Measurements from ENCODE around the gene PPP2R2C.

Gene PPP2R2C

DNA sequence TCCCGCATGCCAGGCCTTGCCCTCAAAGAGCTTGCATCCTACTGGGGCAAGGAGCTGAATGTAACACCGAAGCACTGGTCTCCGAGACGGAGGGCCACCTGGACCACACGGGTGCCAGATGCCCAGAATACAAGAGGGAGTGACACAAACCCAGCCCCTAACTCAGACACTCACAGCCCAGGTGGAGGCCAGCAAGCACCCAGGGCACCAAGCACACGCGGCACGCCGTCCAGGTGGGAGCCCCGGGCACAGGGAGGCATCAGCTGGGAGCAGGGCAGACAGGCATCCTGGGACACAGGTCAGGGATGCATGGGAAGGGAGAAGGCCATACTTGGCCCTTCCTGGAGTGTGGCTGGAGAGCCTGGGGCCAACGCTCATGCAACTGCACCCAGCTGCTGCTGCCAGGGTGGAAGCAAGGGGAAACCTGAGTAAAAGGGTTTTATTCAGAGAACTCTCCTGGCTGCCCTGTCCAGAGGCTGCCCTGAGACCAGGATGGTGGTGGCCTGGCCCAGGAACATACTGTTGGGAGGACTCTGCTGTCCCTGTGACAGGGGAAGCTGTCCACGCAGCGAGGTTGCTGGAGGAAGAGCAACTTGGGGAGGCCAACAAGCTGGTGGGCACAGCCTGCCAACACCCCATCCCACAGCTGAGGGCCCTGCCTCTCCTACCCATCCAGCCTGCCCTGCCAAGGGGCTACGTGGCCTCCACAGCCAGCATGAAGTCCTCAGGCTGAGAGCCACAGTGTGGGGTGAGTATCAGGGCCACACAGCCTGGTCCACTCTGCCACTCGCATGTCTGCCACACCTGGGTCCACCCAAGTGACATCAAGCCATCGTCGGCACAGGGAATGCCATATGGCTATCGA lies 22.2 kb upstream of the PPP2R2C start:
- DNase-seq (ENCODE audit: low read depth, low spot score): no peak

GRCh38 chr4:6493658-6494304 lies 21.4 kb upstream of the PPP2R2C start:
- no peak for DNase-seq (ENCODE audit: low read depth, low spot score)

DNA sequence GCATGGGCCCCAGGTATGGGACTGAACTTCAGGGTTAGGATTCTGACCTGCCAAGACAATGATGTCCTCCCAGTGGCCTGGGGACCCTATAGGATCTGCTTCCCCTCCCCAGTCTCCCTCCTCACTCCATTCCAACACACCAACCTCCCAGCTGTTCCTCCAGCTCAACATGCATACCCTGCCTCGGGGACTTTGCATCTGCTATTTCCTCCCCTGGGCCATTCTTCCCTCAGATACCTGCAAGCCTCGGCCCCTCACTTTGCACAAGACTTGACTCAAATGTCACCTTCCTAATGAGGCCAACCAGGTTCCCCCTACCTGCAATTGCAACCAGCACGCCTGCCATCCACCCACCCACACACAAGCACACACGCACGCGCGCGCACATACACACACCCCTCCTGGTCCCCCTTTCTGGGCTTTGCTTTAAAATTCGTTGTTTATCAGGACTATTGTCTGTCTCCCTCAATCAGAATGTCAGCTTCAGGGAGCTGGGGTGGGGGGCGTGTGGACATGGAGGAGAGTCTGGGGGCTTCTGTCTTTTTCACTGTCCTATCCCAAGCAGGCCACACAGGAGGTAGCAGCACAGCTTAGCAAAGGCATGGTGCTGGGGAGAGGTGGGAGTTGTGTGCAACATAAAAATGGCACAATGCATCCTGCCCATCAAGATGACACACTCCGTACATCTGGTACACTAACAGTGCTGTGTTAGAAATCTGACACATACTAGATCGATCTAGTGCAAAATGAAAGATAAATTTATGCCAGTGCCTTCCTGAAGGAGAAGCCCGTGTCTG lies 20.6 kb upstream of the PPP2R2C start:
- no peak for DNase-seq (ENCODE audit: low read depth, low spot score)

- no peak for DNase-seq (ENCODE audit: low read depth, low spot score)
These were observed 19.7 kb upstream of the PPP2R2C start for GRCh38 chr4:6492027-6492590.

DNA sequence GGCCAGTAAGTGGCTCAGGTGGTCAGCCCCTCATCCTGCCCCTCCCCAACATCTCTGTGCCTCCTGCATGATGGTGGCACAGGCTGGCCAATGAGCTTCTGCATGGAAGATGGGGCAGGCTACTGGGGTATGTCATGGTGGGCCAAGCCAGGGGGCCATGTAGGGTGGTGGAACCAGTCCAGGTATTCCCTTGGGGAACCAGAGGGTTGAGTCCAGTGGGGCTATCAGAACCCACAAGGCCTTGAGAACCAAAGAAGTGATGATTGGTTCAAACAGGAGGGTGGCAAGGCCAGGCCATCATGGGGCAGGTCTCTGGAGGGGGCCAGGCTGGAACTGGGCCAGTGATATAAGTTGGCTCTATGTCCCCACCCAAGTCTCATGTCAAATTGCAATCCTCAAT lies 18.8 kb upstream of the PPP2R2C start:
- DNase-seq (ENCODE audit: low read depth, low spot score): no peak

DNA sequence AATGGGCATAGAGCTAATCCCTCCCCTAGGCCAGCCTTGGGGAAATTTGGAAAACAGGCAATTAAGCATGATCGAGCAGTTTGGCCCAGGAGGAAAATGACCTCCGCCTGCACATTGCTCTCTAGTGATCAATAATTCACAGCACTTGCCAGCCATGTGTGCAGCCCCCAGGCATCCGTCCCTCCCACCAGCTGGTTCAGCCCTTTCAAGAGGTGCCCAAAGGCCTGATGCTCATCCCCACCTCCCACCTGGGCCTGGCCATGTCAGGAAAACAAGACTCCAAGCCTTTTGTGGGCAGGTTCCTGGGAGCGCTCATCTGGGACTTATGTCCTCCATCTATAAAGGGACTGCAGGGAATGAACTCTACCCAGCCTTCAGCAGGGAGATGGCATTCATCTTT lies 17.5 kb upstream of the PPP2R2C start:
- no peak for DNase-seq (ENCODE audit: low read depth, low spot score)

DNA sequence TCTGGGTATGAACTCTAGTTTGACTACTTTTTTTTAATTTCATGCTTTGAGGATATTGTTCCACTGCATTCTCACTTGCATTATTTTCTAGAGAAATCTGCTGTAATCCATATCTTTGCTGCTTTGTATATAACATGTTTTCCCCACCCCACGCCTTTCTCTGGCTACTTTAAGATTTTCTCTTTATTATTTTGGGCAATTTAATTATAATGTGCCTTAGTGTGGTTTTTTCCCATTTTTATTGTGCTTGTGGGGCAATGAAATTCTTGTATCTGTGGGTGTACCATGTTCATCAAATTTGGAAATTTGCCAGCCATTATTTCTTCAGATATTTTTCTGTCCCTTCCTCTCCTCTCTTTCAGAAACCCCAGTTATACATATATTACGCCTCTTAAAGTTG lies 15.1 kb upstream of the PPP2R2C start:
- no peak for DNase-seq (ENCODE audit: low read depth, low spot score)

- DNase-seq (ENCODE audit: low read depth, low spot score): no peak
These were observed 8.2 kb upstream of the PPP2R2C start for GRCh38 chr4:6480534-6481088.

DNA sequence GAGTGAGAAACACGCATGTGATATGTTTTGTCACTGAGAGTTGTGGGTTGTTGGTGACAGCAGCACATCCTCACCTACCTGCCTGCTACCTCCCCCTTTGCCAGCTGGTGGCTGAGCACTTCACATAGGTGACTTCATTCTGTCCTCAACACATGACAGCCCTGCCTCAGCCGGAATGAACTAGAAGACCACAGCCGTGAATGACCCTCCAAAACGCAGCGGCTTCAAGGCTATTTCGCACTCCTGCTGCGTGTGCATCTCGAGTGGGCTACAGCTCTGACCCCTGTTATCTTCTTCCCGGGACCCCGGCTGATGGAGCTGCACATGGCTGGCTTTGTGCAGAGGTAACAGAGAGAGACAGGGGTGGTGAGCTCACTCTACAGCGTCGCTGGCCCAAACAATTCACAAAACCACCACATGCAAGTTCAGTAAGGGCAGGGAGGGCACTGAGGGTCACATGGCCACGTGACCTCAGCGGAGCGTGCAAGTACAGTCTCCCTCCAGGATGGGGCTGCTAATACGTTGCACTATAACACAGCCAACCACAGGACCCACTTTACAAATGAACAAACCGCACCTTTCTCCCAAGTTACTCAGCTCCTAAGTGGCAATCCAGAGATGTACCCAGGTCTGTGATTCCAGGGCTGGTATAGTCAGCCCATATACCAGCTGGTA lies 6.3 kb upstream of the PPP2R2C start:
- DNase-seq (ENCODE audit: low read depth, low spot score): no peak

- no peak for DNase-seq (ENCODE audit: low read depth, low spot score)
These were observed 4.5 kb upstream of the PPP2R2C start for GRCh38 chr4:6476893-6477292.

- DNase-seq (ENCODE audit: low read depth, low spot score): no peak
These were observed 3.1 kb upstream of the PPP2R2C start for GRCh38 chr4:6475492-6476020.

GRCh38 chr4:6474705-6475457 lies 2.5 kb upstream of the PPP2R2C start:
- DNase-seq (ENCODE audit: low read depth, low spot score): no peak

DNA sequence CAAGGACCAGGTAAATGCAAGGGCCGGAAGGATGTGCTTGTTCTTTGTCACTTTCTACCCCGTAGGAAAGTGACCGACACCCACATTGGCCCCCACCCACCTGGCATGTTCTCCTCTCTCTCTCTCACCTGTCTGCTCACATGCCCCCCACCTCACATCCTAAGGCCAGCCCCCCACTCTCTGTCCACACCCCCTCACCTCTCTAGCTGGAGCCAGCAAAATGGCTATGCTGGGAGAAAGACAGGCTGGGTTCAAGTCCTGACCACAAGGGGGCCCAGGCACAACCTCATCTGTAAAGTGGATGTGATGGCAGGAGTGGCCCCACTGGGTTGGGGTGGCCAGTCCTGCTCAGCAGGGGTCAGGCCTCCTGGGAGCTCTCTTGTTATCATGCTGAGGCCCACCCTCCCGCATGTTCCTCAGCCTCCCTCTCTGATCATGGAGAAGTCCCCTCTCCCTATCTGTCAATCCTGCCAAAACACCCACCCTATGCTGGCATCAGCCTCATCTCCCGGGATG lies 1.7 kb upstream of the PPP2R2C start:
- DNase-seq (ENCODE audit: low read depth, low spot score): no peak

DNA sequence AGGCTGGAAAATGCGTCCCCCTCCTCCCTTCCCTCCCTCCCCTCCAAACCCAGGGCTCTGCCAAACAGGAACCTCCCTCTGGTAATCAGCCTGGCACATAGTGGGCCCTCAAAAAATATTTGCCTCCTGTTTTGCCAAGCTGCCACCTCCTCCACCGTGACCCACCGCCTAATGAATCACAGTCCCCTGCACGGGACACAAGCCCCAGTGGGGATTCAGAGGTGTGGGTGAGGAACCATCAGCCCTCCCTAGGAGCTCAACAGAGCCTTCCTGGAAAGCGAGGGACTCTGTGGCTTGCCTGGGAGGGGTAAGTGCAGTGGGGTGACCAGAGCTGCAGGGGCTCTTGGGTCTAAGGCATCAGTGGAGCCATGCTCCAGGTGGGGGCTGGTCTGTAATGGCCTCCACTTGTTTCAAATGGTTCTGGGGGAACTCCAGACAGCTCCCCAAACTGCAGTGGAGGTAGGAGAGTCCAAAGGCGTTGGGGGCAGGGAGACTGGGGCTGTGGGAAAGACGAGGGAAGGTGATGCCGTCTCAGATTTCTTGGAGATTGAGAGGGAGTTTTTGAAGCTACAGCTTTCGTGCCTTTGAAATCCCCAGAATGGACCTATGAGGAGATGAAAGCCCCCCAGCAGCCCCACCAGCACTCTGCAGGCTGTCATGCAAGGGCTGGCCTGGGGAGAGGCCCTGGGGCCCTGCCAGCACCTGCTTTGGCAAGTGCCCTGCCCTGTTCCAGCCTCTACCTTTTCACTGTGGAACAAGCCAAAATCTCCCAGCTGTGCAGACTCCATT lies 1.0 kb upstream of the PPP2R2C start:
- no peak for DNase-seq (ENCODE audit: low read depth, low spot score)

GRCh38 chr4:6472008-6472386 lies 417 bp downstream of the PPP2R2C start:
- DNase-seq (ENCODE audit: low read depth, low spot score): no peak

GRCh38 chr4:6471307-6472007 lies 957 bp downstream of the PPP2R2C start:
- no peak for DNase-seq (ENCODE audit: low read depth, low spot score)

DNA sequence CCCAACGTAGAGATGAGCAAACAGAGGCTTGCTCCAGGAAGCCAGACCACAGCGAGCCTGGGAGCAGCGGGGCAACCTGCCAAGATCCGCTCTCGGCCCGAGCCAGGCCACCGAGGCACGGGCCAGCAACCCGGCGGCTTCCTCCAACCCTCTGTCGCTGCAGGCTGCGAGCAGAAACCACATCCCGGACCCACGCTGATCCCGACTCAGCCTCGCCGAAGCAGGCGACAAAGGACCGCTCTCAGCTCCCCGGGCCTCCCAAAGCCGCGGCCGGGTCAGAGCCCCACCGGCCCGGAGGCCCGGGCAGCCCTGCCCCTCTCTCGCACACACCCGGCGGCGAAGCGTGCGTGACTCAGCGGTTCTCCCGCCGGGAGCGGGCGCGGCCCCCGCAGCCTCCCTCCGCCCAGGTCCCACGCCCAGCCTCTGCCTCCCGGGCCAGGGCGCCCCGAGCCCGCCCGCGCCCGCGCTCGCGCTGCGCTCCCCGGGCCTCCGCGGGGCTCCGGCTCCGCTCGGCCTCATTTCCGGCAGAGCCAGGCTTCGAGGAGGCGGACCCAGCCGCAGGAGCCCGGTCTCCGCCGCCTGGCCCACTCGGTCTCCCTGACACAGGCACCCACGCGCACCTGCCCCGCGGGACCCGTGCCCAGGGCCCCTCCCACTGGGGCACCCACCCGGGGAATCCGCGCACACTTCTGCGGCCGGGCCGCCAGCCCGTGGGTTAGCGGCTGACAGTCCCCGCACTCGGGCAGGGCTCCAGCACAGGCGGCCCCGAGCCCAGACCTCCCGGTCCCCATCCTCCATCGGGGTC lies 1.7 kb downstream of the PPP2R2C start:
- no peak for DNase-seq (ENCODE audit: low read depth, low spot score)
